GM12874 (cell line): Measurements from ENCODE around the gene HYLS1.

Source experiments
- TF ChIP-seq, protein P1 (sequence below): IDR thresholded peaks from 2 replicates; pipeline ENCODE4 v1.5.1; 2011; ENCODE audit warnings: low read depth, mild to moderate bottlenecking, control low read depth, low read length, moderate library complexity; ENCODE audit not compliant: insufficient read depth

The HYLS1 gene

DNA sequence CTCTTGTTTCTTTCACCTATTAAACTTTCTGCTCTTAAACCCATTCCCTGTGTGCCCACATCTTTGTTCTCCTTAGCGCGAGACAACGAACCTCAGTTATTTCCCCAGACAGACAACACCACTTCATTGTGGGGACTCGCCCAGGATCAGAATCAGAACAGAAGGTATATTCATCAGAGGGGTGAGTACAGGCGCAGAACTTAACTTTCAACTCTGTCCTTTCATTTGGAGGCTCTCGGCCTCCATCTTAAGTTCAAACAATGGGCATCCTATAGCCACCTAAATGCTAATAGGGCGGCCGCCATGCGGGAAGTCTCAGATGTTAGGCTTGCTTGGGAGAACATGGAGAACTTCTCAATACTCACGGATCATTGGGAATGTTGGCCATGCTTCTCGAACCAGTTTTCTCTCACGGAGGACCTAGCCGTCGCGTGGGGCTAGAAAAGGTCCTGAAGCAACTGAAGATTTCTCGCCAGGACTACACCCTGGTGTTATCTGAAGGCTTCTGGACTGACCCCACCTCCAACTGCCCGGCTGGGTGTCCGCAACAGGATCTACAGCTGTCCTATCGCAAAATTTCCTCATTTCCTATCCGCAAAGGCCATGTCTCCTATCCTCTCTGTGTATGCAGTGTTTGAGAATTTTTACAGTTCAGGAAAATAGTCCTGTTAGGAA is 13.4 kb upstream of the HYLS1 start:
- TF ChIP-seq, protein P1, sequence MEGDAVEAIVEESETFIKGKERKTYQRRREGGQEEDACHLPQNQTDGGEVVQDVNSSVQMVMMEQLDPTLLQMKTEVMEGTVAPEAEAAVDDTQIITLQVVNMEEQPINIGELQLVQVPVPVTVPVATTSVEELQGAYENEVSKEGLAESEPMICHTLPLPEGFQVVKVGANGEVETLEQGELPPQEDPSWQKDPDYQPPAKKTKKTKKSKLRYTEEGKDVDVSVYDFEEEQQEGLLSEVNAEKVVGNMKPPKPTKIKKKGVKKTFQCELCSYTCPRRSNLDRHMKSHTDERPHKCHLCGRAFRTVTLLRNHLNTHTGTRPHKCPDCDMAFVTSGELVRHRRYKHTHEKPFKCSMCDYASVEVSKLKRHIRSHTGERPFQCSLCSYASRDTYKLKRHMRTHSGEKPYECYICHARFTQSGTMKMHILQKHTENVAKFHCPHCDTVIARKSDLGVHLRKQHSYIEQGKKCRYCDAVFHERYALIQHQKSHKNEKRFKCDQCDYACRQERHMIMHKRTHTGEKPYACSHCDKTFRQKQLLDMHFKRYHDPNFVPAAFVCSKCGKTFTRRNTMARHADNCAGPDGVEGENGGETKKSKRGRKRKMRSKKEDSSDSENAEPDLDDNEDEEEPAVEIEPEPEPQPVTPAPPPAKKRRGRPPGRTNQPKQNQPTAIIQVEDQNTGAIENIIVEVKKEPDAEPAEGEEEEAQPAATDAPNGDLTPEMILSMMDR = no peak

DNA sequence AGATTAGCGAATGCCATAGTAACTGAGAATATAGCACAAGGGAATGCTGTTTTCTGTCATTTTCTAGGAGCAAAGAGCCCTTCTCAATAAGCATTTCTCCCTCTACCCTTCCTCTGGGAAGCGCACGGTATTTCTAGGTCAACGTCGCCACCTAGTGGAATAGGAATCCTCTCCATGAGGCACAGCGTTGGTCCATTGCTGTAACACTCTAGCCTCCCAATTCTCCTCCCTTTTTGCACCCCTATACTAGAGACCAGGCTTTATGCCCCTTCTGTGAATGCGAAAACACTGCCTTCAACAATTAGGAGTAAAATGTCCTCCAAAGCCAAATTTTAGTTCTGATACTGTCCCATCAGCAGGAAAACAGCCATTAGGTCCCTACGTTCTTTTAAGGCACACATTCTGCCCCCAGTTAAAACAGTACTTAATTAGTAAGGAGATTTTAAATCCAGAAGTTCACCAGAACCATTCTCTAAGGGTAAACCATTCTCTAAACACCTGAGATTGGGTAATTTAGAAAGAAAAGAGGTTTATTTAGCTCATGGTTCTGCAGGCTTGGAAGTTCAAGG is 12.8 kb upstream of the HYLS1 start:
- TF ChIP-seq, protein P1 = peak; percentile 71

DNA sequence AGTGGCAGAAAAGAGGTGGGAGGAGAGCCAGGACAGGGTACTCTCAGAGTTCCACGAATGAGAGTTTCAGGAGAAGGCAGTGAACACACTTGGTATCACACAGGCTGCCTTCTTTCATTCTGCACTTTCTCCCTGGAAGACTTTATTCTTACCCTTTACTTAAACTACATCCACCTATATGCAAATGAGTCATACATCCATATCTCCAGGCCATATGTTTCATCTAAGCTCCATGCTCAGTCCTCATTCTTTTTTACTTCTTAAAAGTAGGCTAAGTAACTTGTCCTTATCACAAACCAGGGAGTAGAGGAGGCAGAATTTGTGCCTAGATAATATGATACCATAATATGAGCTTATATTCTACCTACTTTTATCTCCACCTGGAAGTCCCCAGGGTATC is 6.2 kb upstream of the HYLS1 start:
- TF ChIP-seq, protein P1 = no peak

DNA sequence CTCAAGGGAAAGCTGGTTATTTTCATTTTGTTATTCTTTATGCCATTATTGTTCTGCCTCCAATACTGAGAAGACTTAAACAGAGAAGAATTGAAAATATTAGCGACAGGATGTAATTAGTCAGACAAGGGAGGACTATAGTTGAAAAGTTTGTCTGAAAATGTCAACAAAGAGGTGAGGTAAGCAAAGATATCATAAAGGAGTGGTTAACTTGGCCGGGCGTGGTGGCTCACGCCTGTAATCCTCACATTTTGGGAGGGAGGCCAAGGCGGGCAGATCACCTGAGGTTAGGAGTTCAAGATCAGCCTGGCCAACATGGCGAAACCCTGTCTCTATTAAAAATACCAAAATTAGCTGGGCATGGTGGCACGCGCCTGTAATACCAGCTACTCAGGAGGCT is 4.1 kb upstream of the HYLS1 start:
- TF ChIP-seq, protein P1 = no peak

DNA sequence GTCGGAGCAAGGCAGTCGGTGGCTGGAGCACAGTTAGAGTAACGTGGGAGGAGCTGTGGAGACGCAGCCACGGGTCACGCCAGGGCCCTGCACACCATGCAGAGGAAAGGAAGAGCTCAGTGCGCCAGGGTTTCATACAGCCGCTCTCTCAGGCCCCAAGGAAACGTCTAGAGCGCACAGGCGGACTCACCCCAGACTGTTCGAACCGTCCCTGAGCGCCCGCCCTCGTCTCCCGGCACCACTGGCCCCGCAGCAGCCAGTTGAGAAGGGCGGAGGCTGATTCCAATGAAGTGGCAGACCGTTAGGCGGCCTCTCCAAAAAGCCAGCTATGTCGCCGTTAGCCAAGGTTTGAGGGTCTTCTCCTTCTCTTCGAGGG is 483 bp upstream of the HYLS1 start:
- TF ChIP-seq, protein P1 = no peak

DNA sequence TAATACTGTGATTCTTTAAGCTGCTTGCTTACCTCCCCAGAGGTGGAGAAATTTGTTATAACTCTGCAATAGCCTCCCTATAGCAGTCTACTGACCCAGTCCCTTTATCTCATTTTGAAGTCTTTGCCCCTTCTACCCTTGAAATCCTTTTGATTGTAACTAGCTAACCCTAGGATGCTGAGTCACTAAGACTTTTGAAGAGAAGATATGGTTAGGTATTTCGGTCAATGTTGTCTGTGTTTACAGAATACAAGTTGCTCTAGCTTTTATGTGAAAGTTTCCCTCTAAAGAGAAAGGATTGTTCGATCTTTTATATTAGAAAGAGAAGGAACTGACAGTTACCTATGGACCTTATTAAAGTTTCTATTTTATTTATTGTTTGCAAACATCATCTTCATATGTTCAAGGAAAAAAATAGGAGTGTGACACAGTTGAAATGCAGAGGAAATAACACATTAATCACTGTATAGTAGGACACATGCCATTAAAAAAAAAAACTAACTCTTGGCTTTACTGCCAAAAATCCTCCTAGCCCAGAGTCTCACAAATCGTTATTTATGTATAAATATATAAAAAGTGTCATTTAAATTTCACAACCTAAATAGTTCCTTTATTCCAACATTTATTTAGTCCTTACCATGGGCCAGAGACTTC is 3.1 kb downstream of the HYLS1 start:
- TF ChIP-seq, protein P1 = no peak

DNA sequence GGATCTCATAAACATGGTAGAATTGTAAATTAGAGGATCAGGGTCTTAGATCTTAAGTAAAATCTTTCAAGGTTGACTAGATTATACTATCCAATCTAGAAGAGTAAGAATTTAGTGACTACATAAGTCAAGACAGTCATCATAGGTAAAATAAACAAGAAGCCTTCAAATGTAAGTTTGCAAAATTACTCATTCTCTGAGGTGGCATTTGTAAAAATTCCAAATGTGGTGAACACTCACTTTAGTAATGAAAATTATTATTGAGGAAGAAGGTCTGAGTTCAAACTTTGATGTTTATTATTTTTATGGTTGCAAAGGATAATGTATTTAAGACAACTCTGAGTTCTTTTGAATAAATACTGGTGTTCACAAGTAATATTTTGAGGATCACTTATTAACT is 4.6 kb downstream of the HYLS1 start:
- TF ChIP-seq, protein P1 = no peak
